T1000 (cell line): ENCODE measurements around the gene YRDC.
"Not testable (repeated sequence)": the region's sequence is repeated elsewhere in the genome, so short reads cannot be mapped to it uniquely, and the experiment has no call there.

Experiments
- DNase-seq: peaks from one replicate; lab custom pipeline; 2025; ENCODE audit warnings: mixed read lengths; lab: John Stamatoyannopoulos, UW

The YRDC gene

GRCh38 chr1:37821481-37821880 is 13.5 kb upstream of the YRDC start:
- no peak for DNase-seq

GRCh38 chr1:37817481-37817880 is 9.5 kb upstream of the YRDC start:
- DNase-seq = no peak

GRCh38 chr1:37814252-37814651 is 6.2 kb upstream of the YRDC start:
- no peak for DNase-seq

- DNase-seq = no peak
These were observed 5.6 kb upstream of the YRDC start for GRCh38 chr1:37813529-37814145.

GRCh38 chr1:37811027-37811655 is 3.1 kb upstream of the YRDC start:
- DNase-seq = peak; percentile 28

GRCh38 chr1:37809942-37810341 is 1.9 kb upstream of the YRDC start:
- no peak for DNase-seq

GRCh38 chr1:37808369-37809319 is 636 bp upstream of the YRDC start:
- DNase-seq = peak; percentile 76

GRCh38 chr1:37807220-37807554 is 821 bp downstream of the YRDC start:
- DNase-seq = no peak

GRCh38 chr1:37802439-37802838 is 5.6 kb downstream of the YRDC start:
- no peak for DNase-seq

- no peak for DNase-seq
These were observed 10.2 kb downstream of the YRDC start for GRCh38 chr1:37797750-37798345.

- DNase-seq = no peak
These were observed 12.5 kb downstream of the YRDC start for GRCh38 chr1:37795340-37796125.

- no peak for DNase-seq
These were observed 13.4 kb downstream of the YRDC start for GRCh38 chr1:37794372-37795339.

GRCh38 chr1:37793773-37794371 is 14.1 kb downstream of the YRDC start, which contains the start of gene MANEAL:
MANEAL (plus strand) TSS chr1:37793847; CDS start chr1:37794183, 336 bp downstream.
- peak; percentile 54 for DNase-seq

- DNase-seq = no peak
These were observed 14.9 kb downstream of the YRDC start for GRCh38 chr1:37792943-37793686.

- DNase-seq = no peak
These were observed 25.5 kb downstream of the YRDC start for GRCh38 chr1:37782491-37782890.

GRCh38 chr1:37778654-37779053 is 29.4 kb downstream of the YRDC start:
- no peak for DNase-seq

GRCh38 chr1:37776946-37777516 is 31.0 kb downstream of the YRDC start:
- DNase-seq = no peak

- DNase-seq = not testable (repeated sequence)
These were observed 36.6 kb downstream of the YRDC start for GRCh38 chr1:37771440-37771839.

- no peak for DNase-seq
These were observed 40.5 kb downstream of the YRDC start for GRCh38 chr1:37767488-37767887.
